Fibroblast of the aortic adventitia (primary cell): ENCODE data around the gene STAB2. TPM values are rescaled to one million over a fixed set of nuclear protein-coding genes. Genes with fewer than 3 reads are reported as not detected.

ENCODE experiments used
- DNase-seq: peaks from one replicate; pipeline ENCODE4 v3.0.0-alpha.2; 2010; ENCODE audit warnings: low read depth
- H3K4me3 ChIP-seq: 2 replicates; pipeline ENCODE4 v1.5.1; 2011; ENCODE audit warnings: low read depth, mild to moderate bottlenecking, control low read depth, low read length, moderate library complexity
- total RNA-seq: library from RNA; depleted of rRNA; stranded (reverse); fragments of >200 nt; gene quantifications from 2 replicates; pipeline ENCODE4 v1.2.3, GENCODE V29; 2012; ENCODE audit warnings: low replicate concordance
- TF ChIP-seq, protein P1 (sequence below): IDR thresholded peaks from 2 replicates; pipeline ENCODE4 v1.5.1; 2011; ENCODE audit warnings: mild to moderate bottlenecking, low read length, control low read depth, inconsistent platforms; ENCODE audit not compliant: insufficient read depth

STAB2 gene
- total RNA-seq, 1 donor: not detected

DNA sequence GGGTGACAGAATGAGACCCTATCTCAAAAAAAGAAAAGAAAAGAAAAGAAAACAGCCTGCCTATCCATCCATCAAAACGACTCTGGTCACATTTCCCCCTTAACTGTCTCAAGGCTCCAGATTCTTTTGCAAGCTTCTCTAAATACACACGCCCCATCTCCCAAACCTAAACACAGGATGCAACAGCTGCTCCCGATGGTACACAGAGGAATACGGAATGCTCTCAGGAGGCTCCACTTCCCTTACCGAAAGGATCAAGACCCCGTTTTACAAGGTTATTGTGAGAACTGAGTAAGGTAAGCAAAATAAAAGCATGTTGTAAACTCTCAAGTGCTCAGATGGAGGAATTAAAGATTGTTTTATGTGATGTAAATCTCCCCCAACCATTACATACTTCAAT, 191.7 kb downstream of the STAB2 start:
- no peak overlapping the region for H3K4me3 ChIP-seq
- DNase-seq: no peak
- TF ChIP-seq, protein P1, sequence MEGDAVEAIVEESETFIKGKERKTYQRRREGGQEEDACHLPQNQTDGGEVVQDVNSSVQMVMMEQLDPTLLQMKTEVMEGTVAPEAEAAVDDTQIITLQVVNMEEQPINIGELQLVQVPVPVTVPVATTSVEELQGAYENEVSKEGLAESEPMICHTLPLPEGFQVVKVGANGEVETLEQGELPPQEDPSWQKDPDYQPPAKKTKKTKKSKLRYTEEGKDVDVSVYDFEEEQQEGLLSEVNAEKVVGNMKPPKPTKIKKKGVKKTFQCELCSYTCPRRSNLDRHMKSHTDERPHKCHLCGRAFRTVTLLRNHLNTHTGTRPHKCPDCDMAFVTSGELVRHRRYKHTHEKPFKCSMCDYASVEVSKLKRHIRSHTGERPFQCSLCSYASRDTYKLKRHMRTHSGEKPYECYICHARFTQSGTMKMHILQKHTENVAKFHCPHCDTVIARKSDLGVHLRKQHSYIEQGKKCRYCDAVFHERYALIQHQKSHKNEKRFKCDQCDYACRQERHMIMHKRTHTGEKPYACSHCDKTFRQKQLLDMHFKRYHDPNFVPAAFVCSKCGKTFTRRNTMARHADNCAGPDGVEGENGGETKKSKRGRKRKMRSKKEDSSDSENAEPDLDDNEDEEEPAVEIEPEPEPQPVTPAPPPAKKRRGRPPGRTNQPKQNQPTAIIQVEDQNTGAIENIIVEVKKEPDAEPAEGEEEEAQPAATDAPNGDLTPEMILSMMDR: no peak

DNA sequence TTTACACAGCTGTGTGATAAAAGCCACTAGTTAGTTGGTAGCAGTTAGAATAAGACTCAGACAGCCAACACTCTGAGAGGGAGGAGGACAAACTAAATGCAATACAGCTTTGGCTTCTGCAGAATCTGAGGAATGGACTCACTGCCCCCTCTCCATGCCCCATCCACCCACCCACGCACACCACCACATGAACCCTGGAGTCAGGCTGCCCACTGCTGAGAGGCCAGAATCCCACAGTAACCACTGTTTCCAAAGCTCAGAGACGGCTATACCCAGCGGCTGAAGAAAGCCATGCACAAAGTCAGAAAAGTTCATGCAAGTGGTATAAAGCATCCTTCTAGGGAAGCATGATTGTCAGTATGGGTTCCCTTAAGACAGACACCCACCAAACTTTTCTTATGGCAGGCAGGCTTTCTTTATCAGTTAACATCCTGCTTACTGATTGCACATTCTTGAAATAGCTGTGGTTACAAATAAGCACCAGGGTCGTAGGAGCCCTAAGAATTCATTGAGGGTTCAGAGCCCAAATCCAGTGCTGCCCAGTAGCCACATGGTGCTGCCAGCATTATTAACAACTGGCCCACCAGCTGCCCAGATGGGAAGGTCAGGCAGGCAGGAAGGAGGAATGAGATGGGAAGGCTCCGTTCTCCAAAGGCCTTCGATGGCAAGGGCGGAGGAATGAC, 192.5 kb downstream of the STAB2 start:
- TF ChIP-seq, protein P1: no peak
- H3K4me3 ChIP-seq: no peak overlapping the region
- DNase-seq: no peak

DNA sequence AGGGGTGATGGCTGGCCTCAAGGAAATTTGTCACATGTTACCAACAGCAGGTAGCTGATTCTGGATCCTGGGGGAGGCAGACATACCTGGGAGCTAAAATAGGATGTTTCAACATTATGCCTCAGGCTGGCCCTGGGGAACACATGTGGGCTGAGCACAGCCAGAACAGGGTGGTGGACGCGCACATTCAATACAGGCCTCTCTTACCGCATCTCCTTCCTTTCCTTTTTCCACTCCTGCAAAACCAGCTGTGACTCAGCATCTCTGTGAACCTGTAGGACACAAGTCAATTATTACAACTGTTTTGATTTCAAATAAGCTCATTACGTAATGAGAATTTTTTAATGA, 193.0 kb downstream of the STAB2 start:
- TF ChIP-seq, protein P1: no peak
- H3K4me3 ChIP-seq: no peak overlapping the region
- no peak for DNase-seq

DNA sequence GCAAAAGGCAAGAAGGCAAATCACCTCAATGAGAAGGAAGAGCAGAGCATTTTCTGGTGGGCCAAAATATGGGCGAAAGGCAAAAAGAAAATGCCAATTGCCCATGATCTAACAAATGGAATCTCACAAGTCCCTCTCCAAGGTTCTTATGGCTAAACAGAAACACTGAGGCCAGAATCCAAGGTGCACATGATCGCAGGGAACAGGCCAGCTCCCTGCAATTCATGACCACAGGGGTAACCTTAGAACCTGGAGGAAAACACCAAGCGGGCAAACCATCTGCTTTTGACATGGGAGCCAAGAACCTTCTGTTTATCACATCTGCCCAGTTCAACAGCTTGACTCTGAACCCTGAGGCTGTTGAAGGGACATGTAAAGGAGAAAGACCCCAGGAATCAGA, 193.9 kb downstream of the STAB2 start:
- TF ChIP-seq, protein P1: no peak
- DNase-seq: no peak
- no peak overlapping the region for H3K4me3 ChIP-seq

DNA sequence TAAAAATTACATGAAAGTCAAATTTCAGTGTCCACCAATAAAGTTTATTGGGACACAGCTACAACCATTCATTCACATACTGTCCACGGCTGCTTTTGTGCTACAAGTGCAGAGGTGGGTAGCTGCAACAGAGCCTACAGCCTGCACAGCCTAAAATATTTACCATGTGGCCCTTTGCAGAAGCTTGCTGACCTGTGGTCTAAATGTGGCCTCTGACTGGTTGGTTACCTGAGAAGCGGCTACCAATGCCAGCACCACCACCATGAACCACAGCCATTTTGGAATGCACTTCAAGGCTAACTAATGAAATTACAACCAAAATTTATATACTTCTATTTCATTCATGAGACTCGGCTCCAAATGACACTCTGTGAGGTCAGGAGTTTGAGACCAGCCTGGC, 195.3 kb downstream of the STAB2 start:
- H3K4me3 ChIP-seq: no peak overlapping the region
- no peak for DNase-seq
- TF ChIP-seq, protein P1: no peak

DNA sequence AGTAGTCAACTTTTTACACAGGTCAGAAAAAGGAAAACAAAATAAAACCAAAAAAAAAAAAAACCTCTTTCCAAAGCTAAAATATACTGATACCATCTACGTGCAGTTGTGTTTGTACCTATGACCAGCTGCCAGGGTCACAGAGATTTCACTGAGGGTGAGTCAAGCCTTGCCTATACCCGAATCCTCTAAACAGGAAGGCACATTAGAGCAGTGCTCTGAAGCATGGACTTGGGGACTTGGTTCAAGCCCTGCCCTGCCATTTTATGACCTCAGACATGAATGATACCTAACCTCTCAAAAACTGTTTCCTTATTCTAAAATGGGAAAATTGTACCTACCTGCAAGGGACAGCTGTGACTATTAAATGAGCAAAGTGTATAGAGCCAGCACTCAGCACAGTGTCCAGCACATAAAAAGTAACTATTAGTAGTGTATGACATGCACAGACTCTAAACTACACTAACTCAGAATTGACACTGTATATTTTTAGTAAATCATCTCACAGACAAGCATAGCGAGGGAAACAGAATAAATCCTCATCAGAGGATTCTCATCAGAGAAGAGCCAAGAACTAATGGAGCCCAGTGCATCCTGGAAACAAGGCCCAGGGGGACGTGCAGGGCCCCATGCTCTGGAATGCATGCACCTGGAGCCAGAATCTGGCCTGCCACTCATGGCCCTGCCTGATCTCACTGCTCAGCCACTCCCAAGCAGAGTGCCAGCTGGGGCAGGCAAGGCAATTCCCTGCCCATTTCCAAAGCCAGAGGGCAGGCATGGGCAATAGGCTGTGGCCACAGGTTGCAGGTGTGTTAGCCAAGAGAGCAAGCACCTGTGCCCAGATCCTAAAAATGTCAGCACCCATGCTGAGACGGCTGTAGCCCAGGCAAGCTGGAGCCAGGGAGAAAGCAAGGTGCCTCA, 196.9 kb downstream of the STAB2 start:
- no peak for DNase-seq
- TF ChIP-seq, protein P1: no peak
- H3K4me3 ChIP-seq: no peak overlapping the region
